Measurements from ENCODE around the gene BCL2.

The BCL2 gene

DNA sequence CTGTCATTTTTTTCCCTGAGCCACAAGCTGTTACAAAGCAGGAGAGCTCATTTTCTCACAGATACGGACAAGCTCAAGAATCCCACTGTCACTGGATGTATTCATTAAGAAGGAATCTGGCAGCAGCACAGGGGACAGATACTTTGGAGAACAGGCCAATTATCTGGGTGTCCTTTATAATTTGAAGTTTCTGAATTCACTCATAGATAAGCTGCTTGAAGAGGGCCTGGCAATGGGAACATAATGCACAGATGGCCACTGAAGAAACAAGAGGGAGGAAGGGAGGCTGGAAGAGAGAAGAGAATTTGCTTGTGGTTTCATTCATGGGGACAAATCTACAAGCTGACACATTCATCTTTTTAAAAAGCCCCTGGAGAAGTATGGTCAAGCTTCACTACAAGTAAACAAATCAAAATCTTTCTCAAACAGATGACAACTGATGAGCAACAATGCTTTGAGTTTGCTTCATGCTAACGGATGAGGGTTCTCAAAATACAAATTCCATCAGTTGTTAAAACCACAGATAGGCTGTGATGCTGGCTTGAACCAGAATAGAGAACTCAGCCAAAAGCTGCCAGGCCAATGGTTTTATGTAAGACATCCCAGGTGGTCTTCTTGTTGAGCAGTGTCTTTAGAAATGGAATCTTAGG is 11.9 kb downstream of the BCL2 start:
- DNase-seq = no peak

DNA sequence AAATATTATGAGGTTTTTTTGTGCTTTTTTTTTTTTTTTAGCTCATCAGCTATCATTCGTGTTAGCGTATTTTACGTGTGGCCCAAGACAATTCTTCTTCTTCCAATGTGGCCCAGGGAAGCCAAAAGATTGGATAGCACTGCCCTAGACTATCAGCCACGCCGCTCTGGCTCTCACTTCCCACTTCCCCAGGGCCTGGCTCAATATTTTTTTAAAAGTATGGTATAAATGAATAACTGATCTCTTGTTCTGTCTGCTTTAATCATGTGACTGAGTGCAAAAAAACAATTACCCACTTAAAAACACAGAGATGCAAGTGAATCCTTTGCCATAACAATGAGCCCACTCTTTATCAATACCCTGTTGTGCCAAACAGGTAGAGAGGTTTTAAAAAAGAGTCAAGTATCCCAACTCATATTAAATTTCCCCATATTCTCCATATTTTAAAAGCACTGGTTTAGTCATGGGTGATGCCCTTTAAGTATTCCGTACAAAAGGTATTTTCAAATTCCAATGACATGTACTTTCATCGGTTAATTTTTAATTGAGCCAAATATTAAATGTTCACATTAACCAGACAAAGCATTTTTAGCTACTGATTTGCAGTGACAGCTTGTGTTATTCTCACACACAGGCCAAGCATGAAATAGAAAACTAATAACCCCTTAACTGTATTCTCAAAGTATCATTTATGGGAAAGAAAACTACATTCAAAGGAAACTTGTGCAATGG is 12.6 kb downstream of the BCL2 start:
- no peak for DNase-seq

DNA sequence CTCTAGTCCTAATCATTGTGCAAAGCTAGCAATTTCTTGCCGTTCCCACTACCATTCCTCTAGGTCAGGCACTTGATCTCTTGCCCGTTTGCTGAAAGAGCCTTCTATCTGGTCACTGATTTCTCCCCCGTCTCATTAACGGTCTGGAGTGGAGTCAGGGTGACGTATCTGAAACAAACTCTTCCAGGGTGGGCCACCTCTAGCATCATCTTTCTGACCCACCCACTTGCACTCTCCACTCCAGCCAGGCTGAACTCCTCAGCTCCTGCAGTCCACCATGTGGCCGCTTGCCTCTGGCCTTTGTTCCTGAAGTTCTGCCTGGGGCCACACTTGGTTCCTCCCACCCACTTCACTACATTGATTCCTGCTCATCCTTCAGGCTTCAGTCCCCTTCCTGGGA is 13.3 kb downstream of the BCL2 start:
- DNase-seq = no peak

DNA sequence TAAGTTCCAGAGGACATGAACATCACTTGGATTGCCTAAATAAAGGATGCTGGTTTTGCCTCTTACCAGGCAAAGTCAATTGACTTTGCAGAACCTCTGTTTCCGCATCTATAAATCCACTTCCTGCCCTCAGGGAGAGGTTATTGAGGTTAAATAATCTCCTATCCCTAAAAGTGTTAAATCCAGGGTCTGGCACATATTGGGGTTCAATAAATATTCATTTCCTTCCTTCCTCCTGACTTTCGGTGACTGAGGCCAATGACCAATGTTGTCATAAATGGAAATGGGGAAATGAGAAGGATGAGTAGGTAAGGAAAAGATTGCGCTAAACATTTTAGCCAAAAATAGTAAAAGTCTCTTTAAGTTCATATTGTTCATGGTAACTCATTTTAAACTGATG is 16.0 kb downstream of the BCL2 start:
- no peak for DNase-seq

DNA sequence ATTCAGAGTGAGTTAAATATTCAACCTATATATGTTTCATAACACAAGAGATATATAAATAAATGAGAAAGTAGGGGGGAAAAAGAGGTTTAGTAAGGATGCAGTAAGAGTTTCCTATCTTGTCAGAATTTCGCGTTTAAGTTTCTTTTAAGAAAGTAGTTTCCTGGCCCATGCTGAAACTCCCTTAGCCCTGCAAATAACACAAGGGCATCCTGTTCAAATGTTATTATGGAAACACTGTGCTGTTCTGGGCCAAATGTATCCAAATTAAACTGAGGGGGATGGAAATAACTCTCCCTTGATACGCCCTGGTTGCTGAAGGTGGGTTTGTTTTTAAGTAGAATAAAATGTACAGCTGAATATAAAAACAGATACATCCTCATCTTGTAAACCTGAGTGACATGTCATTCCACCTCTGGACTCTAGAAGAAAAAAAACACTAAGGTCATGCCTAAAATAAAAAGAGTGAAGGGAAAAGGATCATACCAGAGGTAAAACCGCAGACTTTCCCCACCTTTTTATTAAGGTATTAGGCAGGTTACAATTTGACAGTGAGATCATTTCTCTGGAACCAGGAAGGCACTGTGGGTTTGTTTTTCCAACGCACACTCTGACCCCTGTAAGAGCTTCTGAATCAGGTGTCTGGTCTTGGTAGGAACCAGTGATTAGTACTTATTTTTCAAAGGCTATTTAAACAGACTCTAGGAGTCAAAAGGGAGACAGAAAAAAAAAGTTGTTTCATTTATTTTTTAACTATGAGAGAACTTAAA is 16.7 kb downstream of the BCL2 start:
- no peak for DNase-seq

DNA sequence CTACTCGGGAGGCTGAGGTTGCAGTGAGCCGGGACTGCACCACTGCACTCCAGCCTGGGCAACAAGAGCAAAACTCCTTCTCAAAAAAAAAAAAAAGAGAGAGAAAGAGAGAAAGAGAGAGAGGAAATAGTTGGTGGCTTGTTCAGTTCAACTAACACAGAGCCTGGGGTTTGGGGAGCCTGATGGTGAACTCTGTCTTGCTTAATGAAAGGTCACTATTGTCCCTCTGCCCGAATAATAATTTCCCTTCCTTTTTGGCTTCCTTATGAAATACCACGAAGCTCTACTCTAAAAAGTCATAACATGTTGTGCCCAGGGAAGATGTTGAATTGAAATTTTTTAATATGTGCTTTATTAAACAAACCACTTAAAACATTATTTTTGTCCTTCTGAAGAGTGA is 17.3 kb downstream of the BCL2 start:
- no peak for DNase-seq

DNA sequence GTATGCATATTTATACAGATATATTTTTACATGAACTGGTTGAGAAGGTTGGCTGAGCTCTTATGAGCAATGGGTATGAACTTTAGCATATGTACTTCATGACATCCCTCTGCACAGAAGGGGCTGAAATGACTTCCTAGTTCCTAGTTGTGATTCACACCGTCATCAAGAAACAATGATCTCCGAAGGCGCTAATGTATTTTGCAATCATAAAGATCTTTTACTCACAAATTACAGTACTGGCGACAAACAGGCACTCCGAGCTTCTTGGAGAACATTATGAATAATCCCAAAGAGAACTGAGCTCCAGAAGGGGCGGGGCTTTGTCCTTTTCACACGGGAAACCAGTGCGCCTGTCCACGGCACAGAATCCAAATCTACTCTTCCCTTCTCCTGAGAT is 18.1 kb downstream of the BCL2 start:
- no peak for DNase-seq

DNA sequence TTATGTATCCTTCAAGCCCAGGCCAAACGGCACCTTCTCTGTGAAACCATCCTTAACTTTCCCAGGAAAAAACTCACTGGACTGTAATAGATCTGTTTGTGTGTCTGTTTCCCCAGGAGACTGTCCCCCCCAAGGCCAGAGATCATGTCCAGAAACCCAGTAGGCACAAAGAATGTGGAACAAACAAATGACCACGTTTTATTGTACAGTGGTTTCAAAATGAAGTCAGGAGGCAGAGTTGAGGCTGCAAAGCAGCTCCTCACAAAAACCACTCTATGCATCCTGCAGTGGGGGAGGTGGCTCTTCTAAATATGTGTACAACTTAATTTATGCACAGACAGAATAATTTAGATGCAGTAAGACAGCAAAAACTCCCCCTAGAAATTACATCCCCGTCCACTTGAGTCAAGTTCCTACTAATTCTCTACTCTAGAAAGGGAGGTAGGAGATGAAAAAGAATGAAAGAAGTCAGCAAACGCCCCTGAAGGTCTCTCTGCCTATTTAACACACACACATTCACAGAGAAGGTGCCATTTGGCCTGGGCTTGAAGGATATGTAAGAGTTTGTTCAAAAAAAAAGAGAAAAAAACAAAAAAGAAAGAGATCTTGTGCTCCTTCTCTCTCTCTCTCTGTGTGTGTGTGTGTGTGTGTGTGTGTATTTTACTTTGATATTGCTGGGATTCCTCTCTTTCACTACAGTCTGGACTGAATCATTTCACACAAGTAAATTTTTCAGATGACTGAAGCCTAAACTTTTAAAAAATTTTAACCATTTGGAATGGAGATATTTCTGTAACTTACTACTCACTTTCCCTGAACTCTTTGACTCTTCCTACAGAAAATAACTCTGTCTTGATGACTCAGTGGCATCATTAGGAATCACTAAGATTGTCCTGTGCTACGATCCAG is 19.5 kb downstream of the BCL2 start:
- peak in 1 of 2 donors; percentile 42 for DNase-seq

DNA sequence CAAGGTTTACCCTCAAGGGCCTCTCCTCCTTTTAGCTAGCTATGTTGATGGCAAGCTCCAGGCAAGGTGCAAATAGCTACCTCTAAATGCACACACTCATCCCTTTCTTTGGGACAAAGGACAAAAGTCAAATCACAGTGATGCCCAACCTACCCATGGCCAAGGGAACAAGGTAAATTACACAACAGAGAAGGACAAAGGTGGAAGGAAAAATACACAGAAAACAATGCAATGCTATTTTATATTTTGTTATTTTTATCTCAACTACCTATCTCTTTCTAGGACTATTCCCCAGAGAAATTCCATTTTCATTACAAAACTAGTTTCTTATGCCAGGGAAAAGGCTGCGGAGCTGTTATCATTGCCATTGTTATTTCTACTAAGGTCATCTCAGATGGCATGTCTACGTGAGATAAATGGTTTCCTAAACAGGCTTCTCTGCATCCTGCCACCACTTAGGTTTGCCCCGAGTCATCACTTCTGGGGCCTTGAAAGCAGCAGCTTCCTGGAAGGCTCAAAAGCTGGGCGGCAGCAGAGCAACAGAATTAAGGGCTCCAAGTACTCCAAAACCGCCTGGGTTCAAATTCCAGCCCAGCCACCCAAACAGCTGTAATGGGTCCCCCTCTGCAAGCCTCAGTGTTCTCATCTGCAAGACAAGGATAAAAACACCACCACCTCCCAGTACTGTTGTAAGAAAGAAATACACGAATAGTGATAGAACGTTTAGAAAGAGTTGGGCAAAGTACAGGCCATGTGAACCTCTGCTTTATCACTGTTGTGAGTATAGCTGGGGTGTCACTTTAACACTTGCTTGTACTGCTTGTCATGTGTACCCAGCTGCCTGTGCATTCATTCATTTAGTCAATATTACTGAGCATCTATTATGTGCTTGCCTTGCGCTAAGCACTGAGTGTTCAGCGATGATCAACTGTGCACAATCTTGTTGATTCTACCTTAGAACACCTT is 20.9 kb downstream of the BCL2 start:
- peak in 1 of 2 donors; percentile 57 for DNase-seq

DNA sequence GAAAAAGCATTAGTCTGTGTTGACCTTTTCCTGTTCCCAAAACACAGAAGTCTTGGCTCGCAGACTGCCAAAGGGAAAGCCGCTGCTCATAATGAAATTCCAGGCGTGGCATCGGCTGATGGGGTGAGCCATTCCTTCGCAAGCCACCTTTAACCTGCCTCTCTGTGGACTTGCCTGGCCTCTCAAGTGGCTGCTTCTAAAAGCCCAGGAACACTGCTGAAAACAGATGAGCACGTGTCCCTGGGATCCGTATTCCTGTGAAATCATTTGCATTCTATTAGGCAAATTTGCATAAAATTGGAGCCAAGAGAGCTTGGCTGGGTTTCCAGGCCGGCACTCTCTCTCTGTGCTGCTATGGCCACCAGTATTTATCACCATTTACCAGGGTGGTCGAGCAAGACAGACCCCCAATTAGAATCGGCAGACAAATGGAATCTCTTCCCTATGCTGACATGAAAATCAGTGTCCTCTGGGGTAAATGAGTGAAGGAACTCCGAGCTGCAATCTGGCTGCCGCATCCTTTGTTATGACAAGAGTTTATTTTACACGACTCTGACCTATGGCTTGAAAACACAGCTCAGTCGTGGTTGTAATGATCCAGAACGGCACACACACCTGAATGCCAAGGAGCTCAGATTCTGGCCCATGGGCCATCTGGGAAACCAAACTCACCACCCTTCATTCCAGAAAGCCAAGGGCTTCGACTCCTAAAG is 21.7 kb downstream of the BCL2 start:
- DNase-seq = no peak

DNA sequence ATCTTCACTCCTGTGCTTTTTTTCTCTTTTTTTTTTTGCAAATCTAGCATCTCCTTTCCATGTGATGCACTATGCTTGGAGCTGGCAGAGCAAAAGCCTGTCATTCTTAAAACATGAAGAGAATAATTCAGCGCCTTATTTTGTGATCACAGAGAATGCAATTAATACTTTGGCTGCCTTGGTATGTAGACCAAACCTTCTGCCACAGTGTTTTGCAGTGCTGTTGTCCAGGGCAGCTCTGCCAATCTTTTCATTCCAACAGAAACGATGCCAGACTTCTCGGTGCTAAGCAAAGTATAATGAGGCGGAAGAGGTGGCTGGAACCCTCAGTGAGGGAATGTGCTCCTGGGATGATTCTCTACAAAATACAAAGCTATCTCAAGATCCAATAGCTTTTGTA is 25.6 kb downstream of the BCL2 start:
- no peak for DNase-seq

DNA sequence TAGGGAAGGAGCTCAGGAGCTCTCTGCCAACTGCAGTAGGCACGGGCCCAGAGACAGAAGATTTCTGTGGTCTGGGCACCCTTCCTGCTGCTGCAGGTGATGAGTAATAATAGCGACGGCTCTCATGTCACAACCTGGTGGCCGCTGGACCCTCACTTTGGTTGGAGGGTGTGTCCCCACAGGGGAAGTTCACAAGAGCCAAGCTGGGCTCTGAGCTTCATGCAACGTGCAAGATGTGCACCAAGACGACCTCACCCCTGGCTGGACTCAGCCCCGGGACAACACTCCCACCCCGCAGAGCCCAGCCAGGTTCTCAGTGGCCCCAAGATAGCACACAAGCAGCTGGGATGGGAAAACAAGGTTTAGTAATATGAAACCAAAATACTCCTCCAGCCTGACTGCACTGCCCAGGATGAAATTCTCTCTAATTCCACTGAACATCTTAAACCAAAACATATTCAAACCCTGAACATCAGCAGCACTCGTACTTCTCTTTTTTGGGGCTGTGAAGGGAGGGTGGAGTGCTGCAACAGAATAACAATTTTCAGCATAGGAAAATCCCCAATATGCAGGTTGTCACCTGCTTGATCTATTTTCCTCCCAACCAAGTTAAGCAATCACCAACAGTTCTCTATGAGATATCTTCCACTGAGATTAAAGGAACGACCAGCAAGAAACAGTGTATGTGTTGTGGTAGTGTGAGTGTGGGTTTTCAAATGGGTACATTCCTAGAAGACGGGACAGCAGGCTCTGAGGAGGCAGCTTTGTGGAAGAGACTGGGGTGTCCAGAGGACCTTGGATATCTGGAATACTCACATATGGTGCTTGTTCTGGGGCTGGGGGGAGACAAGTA is 26.5 kb downstream of the BCL2 start:
- peak; percentile 26 to 34 for DNase-seq

DNA sequence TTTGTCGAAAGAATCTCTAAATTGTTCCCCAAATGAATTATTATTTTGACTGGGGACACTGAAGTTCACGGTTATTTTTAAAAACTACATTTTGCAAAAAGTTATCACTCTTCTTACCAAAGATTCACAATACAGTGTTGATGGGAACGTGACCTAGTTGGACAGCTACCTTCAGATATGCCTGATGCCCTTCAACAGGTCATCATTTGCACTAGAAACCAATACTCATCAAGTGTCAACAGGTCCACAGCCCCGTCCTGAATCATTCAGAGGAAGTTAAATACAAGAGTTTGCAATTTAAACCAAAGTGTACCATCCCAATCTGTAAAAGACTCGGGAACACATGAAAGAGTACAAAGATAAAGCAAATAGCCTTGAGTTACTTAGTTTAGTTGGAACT is 28.3 kb downstream of the BCL2 start:
- DNase-seq = no peak

DNA sequence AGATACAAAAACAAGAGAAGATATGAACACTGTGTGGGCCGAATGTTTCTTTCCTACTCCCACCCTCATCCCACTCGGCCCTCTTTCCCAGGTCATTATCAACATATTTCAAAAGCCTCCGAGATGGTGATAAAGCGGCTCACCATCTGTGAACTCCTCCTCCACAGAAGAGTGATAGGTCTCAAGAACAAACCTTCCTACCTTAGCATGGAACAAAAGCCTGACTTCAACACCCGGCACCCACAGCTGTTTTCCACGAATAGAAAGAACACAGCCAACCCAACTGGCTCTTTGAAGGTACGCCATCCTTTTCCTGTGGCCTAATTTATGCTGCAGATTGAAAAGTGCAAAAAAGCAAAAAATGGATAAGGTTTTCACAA is 28.8 kb downstream of the BCL2 start:
- DNase-seq = peak; percentile 42 to 68

DNA sequence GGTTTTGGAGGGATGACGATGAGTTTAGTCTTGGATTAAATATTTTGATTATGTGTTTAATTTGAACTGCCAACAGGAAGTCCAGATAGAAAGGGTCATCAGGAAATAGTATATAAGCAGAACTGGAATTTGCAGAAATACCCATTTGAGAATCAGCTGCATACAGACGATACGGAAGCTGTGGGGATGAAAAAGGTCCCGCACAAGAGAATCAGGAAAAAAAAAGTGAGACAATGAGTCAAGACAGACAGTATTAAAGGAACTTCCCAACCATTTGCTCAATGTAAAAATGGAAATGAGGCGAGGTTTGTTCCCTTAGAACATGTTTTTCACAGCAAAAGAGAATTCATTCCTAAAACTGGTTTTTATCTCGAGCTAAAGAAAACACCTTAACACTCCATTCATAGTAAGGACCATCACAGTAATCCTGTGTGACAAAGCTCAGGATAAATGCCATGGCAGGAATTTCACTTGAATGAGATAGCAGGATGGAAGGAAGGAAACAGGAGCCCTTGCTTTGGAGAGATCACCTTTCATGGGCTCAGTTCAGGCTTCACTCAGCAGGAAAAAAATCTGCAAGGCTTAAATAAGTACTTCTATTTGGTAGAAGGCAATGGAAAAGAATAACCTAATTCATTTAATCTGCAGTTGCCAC is 29.3 kb downstream of the BCL2 start:
- DNase-seq = no peak

DNA sequence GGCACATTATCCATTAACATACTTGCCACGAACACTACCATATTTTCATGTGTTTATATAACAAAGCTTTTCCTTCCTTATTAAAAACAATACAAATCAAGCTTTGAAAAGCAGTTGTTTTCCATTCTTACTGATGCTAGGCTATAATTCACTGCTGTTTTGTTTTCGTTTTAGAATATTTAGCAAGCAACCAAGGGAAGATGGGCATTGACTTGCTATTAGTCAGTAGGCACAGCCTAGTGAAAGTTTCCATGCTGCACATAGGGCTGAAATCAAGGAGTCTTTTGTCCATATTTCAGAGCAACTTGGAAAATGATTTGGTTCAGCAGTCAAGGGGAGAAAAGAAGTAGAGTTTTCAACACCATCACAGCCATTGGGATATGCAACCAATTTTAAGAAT is 31.3 kb downstream of the BCL2 start:
- DNase-seq = no peak

DNA sequence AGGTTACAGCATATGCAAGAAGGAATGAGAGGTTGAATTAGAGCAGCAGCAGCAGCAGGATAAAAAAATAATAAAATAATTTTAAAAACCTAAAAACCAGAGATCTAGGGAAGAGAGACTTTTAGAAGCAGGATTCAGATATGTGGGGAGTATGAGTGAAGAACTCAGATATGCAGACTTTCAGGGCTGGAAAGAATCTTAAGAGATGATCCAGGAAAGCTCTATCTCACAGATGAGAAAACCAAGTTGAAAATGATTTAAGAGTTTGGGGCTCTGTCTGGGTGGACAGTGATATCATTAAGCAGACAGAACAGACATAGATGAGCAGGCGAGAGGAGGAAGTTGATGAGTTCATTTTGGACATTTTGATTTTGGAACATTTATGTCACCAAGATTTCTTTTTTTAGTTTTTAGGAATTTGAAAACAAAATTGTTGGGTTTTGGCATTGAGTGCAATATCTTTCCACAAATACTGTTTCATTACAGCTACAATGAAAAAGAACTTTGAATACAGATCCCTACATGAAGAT is 31.8 kb downstream of the BCL2 start:
- no peak for DNase-seq

DNA sequence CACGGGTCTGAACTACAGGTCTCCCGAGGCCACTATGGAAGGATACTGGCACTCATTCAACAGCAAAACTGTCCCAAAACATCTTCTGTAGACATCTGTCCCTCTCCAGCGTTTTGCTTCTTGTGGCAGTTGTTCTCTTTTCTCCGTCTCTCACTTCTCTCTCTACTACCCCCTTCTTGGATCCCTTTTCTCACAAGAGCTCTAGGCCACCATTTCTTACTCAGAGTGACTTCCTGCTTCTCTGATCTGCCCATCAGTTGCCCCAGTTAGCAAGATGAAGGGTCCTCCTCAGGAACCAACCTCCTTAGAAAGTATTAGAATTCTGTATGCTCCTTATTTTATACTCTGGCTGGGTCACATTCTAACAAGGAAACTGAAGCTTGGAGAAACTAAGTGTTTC is 32.6 kb downstream of the BCL2 start:
- no peak for DNase-seq
